Measurements from ENCODE around the gene GPR15LG. TPM values are rescaled to one million over a fixed set of nuclear protein-coding genes. Genes with fewer than 3 reads are reported as not detected.
"Not testable (repeated sequence)": the region's sequence is repeated elsewhere in the genome, so short reads cannot be mapped to it uniquely, and the experiment has no call there.

Gene GPR15LG
- total RNA-seq = not detected in 2 replicates

DNA sequence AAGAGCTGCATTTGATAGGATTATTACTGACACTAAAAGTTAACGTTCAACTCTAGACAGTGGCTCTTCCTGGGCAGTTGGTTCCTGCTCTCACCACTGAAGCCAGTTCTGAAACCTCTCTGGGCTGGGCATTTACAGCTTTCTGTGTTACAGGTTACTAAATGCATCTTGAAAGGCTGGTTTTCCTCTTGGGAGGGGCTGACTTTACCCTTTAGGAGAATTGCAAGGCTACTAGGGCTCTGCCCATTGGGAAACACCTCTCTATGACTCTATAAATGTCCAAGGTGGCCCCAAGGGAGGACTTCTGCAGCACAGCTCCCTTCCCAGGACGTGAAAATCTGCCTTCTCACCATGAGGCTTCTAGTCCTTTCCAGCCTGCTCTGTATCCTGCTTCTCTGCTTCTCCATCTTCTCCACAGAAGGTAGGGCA is at the start of gene GPR15LG:
TSS of gene GPR15LG (plus strand) at position 301 of the 429 bp plus-strand sequence. CDS start at position 352, 51 bp downstream.
- intact Hi-C loops (cut with micrococcal nuclease) = no loop called here

DNA sequence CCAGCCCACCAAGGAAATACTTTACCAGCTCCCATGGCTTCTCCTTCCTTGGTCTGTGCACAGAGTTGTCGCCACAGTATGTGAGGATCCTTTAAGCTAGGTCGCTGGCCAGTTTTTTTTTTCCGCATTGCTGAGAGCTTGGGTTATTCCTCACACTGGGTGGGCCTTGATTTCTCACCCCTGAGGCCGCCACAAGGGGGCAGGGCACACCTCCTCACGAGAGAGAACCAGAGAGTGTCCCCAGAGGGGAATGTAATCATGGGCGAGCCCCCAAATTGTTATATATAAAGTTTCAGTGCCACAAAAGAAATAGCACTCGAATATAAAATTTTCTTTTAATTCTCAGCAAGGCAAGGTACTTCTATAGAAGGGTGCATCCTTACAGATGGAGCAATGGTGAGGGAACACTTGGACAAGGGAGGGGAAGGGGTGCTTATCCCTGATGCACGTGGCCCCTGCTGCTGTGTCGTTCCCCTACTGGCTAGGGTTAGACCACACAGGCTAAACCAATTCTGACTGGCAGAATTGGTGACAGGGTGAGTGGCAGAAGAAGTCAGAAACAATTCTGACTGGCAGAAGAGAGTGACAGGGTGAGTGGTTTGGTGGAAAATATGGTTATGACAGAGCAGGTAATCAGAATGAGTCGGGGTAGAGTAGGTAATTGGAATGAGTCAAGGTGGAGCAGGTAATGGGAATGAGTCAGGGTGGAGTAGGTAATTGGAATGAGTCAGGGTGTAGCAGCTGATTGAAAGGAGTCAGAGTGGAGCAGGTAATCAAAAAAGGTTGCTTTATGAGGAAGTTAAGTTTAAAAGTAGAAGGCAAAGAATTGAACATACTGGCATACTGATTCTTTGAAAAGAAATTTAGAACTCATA is 47.5 kb upstream of the GPR15LG start:
- intact Hi-C loops (cut with micrococcal nuclease) = not testable (repeated sequence)

DNA sequence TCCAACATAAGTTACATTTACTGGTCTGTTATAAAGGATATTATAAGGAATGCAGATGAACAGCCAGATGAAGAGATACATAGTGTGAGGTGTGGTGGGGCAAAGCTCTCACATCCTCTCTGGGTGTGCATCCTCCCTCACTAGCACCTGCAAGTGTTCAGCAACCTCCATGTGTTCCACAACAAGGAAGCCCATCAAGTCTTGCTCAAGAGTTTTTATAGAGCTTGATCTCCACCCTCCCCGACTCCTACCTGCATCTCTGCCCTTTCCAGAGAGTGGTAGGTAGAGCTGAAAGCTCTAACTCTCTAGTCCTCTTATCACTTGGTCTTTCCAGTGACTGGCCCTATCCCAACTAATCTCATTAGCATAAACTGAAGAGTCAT is 46.8 kb upstream of the GPR15LG start:
- intact Hi-C loops (cut with micrococcal nuclease) = no loop called here

DNA sequence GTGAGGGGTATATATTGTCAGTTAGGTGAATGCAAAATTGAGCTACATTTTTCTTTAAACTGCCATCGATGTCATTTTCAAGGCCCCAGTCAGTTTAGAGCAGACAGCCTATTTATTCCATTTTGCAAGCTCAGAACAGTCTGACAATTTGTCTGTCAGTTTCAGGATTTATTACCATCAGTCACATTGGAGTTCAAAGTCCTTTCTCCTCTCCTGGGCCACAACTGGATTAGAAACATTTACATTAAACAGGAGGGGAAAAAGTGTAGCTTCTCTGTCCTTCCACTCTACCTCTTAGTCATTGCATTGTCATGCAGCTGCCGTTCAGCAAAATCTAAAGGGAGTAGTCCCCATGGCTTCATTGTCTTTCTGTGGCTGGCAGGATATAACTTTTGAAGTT is 37.8 kb upstream of the GPR15LG start:
- intact Hi-C loops (cut with micrococcal nuclease) = no loop called here

DNA sequence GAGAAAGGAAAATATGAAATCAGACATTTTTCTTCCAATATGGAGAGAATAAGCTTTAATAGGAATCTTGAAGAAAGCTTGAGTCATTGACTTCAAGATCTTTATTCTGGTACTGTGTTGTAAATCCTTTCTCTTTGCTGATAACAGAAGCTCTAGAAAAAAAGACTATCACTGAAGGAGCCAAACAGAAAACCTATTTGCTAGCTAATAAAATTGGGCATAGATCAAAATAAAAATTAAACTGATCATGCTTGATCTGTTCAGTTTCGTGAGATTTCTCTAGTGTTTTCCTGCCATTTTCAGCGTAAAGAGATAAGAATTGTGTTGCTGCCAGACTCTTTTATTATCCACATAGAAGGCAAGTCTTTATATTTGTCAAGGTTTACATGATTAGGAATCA is 35.8 kb upstream of the GPR15LG start:
- intact Hi-C loops (cut with micrococcal nuclease) = no loop called here

DNA sequence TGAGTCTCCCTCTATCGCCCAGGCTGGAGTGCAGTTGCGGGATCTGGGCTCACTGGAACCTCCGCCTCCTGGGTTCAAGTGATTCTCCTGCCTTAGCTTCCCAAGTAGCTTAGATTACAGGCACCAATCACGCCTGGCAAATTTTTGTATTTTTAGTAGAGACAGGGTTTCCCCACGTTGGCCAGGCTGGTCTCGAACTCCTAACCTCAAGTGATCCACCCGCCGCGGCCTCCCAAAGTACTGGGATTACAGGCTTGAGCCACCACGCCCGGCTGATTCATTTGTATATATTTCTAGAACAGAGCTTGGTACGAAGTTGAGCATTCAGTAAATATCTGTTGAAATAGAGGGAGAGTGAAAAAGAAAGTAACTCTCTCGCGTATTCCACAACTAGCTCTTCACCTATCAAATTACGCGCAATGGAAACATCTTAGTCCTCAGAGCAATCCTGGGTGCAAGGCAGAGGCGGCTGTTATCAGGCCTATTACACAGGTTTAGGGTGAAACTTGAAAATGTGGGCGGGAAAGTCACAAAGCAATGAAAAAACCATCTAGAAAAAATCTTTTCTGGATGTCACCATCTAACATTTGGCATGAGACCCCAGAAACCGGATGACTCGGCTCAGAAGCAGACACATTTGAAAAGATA is 35.0 kb upstream of the GPR15LG start:
- intact Hi-C loops (cut with micrococcal nuclease) = loop anchor here (1.0 kb wide), 2 partner anchors 10 to 191 kb away; no protein-coding TSS in a partner anchor

DNA sequence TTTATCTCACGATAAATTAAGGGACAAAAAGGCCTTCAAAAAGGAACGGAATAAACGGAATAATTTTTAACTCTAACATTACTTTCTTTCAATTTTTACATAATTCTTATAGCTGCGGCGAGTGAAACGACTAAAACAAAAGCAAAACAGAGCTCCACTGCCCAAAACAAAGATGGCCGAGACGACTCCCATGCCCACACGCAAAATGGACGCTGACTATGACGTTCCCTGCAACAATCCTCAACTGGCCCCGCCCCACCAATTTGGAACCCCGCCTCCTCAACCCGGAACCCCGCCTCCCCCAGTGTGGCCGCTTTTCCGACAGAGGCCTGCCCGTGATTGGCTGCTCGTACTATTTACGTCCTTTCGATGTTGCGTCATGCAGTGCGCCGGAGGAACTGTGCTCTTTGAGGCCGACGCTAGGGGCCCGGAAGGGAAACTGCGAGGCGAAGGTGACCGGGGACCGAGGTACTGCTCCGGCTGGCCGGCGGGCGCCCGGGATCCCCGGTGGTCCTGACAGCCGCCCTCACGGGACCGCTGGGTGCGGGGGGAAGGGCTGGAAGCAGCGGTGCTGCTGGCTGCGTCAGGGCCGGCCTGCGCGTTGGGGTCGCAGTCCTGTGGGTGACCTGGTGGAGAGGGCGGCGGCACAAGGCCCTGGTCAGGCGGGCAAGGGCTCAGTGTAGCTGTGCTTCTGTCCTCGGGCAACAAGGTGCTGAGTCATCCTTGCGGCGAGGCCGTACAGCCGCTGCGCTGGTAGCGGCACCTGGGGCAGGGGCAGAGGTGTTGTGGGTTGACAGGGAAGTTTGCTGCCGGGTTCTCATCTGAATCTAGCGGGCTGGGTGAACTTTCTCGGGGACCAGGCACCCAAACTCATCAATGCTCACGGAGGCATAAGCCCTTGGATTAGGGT is 34.2 kb upstream of the GPR15LG start, which contains the start of gene GHITM:
TSS of gene GHITM (plus strand) at position 384 of the 910 bp plus-strand sequence. CDS start 1,992 bp downstream, outside the sequence.
- intact Hi-C loops (cut with micrococcal nuclease) = loop anchor here (1.0 kb wide), 2 partner anchors 9 to 190 kb away; no protein-coding TSS in a partner anchor

DNA sequence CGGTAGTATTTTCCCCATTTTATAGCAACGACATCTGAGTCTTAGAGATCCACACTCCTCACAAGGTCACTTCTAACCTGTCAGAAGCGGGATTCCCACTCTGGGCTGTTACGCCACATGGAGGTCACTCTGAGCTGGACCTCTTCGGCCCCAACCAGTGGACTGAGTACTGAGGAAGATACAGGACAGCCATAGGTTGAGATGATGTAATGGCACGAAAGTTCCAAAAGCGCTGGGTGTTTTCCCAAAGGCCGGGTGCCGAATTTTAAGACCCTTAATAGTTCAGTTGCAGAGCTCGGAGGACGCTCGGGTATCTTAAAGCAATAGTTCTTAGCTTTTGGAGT is 33.6 kb upstream of the GPR15LG start:
- intact Hi-C loops (cut with micrococcal nuclease) = no loop called here

DNA sequence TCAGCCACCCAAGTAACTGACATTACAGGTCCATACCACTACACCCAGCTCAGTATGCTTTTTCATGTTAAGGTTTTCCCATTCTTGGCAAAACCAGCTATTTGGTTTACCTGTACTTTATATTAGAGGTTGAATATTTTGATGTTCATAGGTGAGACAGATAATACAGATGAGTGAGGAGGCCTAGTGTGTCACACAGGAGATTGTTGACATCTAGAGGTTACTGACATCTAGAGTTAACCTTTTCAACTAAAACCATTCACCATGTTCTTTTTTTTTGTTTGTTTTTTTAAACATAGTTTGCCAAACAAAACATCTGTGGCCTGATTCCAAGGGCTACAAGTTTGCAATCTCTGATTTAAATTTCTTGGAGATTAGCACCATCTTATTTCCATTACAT is 26.3 kb upstream of the GPR15LG start:
- intact Hi-C loops (cut with micrococcal nuclease) = no loop called here

DNA sequence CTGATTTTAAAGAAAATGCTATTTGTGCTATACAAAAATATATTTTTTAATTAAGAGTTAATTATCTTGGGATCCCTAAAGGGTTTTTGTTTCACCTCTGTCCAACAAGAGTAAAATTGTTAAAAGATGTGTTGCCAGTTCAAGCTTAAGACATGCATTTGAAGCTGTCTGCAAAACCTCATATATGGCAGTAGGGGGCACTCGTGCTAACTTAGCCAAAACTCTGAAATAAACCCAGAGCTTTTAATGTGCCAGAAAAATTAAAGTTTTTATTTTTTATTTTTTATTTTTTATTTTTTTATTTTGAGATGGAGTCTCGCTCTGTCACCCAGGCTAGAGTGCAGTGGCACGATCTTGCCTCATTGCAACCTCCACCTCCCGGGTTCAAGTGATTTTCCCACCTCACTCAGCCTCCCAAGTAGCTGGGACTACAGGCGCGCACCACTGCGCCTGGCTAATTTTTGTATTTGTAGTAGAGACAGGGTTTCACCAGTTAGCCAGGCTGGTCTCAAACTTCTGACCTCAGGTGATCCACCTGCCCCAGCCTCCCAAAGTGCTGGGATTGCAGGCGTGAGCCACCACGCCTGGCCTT is 25.5 kb upstream of the GPR15LG start:
- intact Hi-C loops (cut with micrococcal nuclease) = loop anchor here (1.0 to 2.0 kb wide), 4 partner anchors 9 to 389 kb away; partner anchors contain the start of gene GHITM

DNA sequence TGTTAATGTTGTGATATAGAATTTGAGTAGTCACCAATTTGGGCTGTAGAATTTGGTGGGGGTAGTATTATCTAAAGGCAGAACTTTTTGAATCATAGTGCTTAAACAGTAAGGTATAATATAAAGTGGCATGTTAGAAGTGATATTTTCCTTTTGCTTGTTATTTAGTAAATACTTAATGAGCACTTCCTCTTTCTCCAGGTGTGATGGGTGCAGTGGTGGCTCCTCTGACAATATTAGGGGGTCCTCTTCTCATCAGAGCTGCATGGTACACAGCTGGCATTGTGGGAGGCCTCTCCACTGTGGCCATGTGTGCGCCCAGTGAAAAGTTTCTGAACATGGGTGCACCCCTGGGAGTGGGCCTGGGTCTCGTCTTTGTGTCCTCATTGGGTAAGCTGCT is 23.7 kb upstream of the GPR15LG start:
- intact Hi-C loops (cut with micrococcal nuclease) = loop anchor here (2.0 kb wide), 2 partner anchors 65 to 387 kb away; no protein-coding TSS in a partner anchor

DNA sequence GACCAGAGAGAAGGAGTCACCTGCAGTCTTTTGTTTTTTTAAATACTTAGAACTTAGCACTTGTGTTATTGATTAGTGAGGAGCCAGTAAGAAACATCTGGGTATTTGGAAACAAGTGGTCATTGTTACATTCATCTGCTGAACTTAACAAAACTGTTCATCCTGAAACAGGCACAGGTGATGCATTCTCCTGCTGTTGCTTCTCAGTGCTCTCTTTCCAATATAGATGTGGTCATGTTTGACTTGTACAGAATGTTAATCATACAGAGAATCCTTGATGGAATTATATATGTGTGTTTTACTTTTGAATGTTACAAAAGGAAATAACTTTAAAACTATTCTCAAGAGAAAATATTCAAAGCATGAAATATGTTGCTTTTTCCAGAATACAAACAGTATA is 20.8 kb upstream of the GPR15LG start:
- intact Hi-C loops (cut with micrococcal nuclease) = no loop called here

DNA sequence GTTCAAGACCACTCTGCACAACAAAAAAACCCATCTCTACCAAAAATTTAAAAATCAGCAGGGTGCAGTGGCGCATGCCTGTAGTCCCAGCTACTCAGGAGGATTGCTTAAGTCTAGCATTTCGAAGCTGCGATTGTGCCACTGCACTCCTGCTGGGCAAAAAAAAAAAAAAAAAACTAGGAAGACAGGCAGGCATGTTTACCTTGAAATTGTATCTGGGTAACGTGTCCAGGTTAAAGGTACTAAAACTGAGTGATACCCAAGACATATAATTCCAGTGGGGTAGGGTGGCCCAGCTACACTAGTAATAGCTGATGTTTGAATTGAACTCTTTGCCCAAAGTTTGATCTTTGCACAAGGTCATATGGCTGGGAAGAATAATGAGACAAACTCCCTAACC is 18.1 kb upstream of the GPR15LG start:
- intact Hi-C loops (cut with micrococcal nuclease) = no loop called here

DNA sequence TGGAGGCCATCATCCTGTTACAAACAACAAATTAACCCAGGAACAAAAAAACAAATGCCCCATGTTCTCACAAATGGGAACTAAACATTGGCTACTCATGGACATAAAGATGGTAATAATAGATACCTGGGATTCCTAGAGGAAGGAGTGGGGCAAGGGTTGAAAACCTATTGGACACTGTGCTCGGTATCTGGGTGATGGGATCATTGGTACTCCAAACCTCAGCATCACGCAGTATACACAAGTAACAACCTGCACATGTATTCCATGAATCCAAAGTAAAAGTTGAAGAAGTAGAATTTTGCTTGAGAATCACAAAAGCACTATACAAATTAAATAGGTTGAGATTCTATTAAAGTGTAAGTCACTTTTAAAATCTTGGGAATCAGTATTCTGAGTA is 17.6 kb upstream of the GPR15LG start:
- intact Hi-C loops (cut with micrococcal nuclease) = no loop called here

DNA sequence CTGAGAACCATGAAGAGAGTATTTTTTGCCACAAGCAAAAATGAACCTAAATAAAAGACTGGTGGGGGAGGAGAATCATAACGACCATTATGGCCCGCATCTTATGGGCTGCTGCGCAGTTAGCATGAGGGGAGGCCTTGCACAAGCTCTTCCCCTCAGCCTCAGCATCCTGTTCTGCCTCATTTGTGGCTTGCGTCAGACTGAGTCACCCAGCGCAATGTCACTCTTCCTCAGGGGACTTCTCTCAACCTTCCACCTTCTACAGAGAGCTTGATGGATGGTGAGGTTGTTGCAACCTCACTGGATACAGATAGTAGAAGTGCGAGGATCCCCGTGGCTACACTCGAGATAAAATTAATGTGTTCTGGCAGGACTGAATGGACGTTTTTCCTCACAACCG is 16.8 kb upstream of the GPR15LG start:
- intact Hi-C loops (cut with micrococcal nuclease) = no loop called here

DNA sequence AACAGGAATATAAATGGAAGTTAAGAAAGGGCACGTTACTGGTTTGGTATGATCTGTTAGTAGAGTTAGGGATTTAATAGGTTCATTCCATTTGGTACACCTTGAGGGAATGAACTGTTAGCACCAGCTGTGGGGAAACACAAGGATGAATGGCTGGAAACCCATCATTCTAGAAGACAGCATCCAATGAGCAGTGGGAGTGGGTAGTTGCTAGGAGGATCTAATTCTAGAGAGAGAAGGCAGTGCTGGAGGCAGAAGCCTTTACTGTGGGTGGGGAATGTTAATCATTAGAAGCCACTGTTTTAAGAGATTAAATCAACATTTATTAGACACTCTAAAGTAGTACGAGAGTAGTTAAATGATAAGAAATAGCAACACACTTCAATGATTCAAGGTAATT is 15.5 kb upstream of the GPR15LG start:
- intact Hi-C loops (cut with micrococcal nuclease) = no loop called here

DNA sequence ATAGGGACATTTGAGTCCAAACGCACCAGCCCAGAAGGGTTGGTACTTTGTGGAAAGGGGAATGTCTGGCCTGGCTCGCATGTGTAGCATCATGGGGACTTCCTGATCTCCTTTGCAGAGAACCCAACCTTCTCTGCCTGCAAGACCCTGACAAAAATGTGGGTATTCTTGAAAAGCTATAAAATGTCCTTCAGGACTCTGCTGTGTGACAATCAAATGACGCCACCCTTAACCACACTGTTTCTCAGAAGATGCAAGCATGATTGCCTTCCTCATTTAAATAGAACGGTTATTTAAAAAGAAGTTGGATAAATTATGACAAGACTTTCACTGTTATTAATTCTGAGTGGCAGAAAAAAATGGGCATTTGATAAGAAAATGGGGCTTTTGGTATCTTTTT is 15.1 kb upstream of the GPR15LG start:
- intact Hi-C loops (cut with micrococcal nuclease) = no loop called here

DNA sequence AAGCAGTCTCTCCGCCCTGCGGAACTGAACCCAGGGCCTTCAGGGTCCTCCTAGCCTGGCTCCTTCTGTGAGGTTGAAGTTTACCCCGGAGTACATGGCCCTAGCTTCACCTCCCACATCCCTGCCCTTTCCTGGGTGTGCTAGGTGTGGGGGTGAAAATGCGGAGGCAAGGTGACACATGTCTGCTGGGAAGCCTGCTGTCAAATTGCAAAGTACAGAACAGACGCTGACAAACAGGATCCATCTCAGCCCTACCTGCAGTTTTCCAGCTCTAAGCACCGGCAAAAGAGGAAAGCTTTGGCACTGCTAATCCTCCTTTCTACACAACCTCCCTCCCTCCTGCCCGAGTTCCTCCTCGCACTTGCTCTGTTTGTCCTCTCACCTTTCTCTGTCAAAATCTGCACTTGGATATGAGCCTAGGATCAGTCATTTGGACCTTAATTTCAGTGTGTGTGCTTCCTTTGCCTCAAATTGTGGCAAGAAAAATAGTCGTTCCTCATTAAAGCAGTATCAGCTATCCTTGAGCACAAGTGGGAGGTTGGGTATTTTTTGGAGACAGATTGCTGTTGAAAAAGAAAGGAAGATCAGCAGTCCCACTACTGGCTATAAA is 14.4 kb upstream of the GPR15LG start:
- intact Hi-C loops (cut with micrococcal nuclease) = no loop called here

DNA sequence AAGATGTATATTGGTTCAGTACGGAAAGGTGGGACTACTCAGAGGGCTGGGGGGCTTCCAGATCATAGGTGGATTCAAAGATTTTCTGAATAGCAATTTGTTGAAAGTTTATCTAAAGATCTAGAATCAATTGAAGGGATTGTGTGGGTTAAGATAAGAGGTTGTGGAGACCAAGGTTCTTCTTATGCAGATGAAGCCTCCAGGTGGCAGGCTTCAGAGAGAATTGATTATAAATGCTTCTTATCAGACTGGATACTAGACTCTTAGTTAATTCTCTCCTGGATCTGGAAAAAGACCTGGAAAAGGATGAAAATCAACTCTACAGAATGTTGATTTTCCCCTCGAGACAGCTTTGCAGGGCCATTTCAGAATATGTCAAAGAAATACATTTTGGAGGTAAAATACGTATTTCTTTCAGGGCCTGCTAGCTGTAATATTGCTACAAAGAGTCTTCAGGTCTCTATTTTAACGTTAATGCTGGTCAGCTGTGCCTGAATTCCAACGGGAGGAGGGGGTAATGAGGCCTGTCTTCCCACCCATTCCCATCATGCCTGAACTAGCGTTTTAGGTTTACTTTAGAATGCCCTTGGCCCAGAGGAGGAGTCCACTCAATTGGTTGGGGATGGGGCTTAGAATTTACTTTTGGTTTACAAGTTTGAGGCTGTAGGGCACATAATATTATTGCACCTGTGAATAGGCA is 12.8 kb upstream of the GPR15LG start:
- intact Hi-C loops (cut with micrococcal nuclease) = no loop called here

DNA sequence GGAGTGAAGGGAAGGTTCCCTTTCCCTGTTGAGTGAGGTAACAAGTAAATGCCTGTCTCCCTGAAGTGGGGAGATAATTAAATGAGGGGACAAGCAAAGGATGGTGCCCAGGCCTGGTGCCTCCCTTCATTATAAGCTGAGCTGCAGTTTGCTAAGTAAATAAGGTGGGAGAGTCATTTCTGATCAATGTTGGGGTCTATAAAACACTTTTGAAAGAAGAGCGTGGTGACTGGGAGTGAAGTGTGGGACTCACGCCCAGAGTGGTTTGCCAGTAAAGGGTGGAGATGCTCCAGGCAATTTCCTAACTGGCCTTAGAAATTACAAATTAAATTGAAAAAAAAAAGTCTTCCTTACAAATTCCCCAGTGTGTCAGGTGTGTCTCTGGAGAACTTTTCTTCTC is 9.6 kb upstream of the GPR15LG start:
- intact Hi-C loops (cut with micrococcal nuclease) = no loop called here

All from T-helper 2 cell treated with Interferon-gamma antibody and Interleukin-4, amounts not matched to agents 100 ng/mL and 5 ng/mL, for 36 hours (primary cell).